Astrocyte (in vitro differentiated cells and primary cell): Measurements from ENCODE around the gene PCNT.
"Not testable (repeated sequence)": the region's sequence is repeated elsewhere in the genome, so short reads cannot be mapped to it uniquely, and the experiment has no call there.

Source experiments
- CTCF ChIP-seq: IDR thresholded peaks from 2 replicates; pipeline ENCODE4 v1.5.1; 2011; ENCODE audit warnings: low read depth, mild to moderate bottlenecking, inconsistent platforms, low read length, moderate library complexity; ENCODE audit not compliant: insufficient read depth
- EZH2 ChIP-seq: IDR thresholded peaks from 2 replicates; pipeline ENCODE4 v1.6.1; 2012; ENCODE audit warnings: mild to moderate bottlenecking, low read length, inconsistent platforms; ENCODE audit not compliant: insufficient read depth

- not testable (repeated sequence) for TF ChIP-seq CTCF, EZH2
Measured at GRCh38 chr21:46433116-46433515, 109.2 kb downstream of the PCNT start.
